Fibroblast of the aortic adventitia (primary cell): Measurements from ENCODE around the gene TRRAP. TPM values are rescaled to one million over a fixed set of nuclear protein-coding genes. Genes with fewer than 3 reads are reported as not detected.

ENCODE experiments used
- DNase-seq: peaks from one replicate; pipeline ENCODE4 v3.0.0-alpha.2; 2010; ENCODE audit warnings: low read depth
- H3K4me3 ChIP-seq: 2 replicates; pipeline ENCODE4 v1.5.1; 2011; ENCODE audit warnings: low read depth, mild to moderate bottlenecking, control low read depth, low read length, moderate library complexity
- total RNA-seq: library from RNA; depleted of rRNA; stranded (reverse); fragments of >200 nt; gene quantifications from 2 replicates; pipeline ENCODE4 v1.2.3, GENCODE V29; 2012; ENCODE audit warnings: low replicate concordance
- TF ChIP-seq, protein P1 (sequence below): IDR thresholded peaks from 2 replicates; pipeline ENCODE4 v1.5.1; 2011; ENCODE audit warnings: mild to moderate bottlenecking, low read length, control low read depth, inconsistent platforms; ENCODE audit not compliant: insufficient read depth

Gene TRRAP
- total RNA-seq, 1 donor, result 17.4 TPM

DNA sequence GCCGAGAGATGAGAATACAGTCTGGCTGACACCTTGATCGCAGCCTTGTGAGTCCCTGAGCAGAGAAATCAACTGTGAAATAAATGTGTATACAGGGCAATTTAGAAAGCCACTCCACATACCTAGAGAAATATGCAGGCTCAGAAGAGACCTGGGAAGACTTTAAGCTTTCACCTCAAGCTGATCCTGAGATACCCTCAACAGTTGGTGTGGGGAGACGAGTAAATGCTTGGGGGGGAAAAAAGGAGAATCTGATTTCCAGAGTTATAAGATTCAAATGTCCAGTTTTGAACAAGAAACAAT is 142.0 kb downstream of the TRRAP start:
- H3K4me3 ChIP-seq, result no peak overlapping the region
- no peak for DNase-seq
- TF ChIP-seq, protein P1, sequence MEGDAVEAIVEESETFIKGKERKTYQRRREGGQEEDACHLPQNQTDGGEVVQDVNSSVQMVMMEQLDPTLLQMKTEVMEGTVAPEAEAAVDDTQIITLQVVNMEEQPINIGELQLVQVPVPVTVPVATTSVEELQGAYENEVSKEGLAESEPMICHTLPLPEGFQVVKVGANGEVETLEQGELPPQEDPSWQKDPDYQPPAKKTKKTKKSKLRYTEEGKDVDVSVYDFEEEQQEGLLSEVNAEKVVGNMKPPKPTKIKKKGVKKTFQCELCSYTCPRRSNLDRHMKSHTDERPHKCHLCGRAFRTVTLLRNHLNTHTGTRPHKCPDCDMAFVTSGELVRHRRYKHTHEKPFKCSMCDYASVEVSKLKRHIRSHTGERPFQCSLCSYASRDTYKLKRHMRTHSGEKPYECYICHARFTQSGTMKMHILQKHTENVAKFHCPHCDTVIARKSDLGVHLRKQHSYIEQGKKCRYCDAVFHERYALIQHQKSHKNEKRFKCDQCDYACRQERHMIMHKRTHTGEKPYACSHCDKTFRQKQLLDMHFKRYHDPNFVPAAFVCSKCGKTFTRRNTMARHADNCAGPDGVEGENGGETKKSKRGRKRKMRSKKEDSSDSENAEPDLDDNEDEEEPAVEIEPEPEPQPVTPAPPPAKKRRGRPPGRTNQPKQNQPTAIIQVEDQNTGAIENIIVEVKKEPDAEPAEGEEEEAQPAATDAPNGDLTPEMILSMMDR, result no peak

DNA sequence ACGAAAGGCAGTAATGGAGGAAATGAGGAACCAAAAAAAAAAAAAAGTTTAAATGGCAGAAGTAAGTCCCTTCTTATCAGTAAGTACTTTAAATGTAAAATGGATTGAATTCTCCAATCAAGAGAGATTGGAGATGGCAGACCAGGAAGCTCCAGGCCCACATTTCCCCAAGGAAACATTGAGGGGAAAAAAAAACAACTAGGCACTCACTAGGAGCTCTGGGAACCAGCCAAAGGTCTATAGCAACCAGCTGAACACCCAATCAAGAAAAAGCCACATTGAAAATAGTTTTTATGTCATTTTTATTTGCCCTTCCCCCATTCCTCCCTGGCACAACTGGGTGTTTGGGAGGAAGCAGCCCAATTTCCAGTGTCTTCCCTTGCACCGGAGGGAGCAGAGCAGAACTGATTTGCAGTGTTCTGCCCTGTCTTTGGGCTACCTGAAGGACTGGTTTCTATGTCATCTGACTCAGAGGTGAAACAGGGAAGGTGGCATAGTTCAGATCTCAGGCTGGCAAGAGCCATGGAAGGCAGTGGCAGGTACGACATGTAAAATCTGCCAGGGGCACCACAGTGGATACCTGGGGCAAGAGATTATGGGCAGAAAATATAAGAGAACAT is 143.7 kb downstream of the TRRAP start:
- TF ChIP-seq, protein P1, result no peak
- peak; percentile 11 for DNase-seq
- no peak overlapping the region for H3K4me3 ChIP-seq

DNA sequence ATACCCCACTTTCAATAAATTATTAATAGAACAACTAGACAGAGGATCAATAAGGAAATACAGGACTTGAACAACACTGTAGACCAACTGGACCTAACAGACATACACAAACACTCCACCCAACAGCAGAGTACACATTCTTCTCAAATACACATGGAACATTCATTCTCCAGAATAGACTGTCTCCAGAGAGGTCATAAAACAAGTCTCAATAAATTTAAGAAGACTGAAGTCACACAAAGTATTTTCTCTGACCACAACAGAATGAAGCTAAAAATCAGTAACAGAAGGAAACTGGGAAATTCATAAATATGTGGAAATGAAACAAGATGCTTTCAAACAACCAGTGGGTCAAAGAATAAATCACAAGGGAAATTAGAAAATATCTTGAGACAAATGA is 145.7 kb downstream of the TRRAP start:
- no peak overlapping the region for H3K4me3 ChIP-seq
- DNase-seq, result no peak
- TF ChIP-seq, protein P1, result no peak

DNA sequence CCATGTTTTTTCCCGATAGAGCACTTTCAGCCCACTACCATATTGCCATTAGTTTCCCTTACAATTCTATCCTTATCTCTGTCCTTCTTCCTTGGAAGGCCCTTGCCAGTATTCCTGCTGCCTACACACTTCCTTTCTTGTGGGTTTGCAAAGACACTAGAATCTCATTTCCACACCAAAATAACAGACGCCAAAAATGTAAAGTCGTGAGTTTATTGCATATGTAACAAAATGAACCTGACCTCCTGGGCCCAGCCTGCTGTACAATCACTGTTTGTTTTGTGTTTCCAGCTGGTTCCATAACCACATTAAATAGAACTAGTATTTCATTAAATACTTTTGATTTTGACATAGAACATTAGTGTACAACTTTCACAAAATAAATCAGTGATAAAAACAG is 148.9 kb downstream of the TRRAP start:
- DNase-seq, result no peak
- H3K4me3 ChIP-seq, result no peak overlapping the region
- TF ChIP-seq, protein P1, result no peak

DNA sequence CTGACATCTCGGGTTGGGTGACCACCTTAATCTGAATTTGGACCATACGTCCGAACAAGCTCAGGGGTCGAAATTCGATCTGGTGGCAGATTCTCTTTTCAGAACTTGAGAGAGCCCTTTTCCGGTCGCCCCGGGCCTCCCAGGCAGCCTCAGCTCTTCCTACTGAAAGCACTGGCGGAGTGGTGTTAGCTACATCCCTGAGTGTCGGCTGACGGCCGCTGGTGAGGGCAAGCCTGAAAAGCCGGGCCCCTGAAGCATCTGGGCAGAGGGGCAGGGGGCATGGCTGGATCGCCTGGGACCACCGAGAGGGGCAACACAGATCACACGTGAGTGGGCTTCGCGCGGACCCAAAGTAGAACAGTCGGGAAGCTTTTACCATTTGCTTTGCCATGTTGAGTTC is 149.5 kb downstream of the TRRAP start:
- TF ChIP-seq, protein P1, result no peak
- no peak for DNase-seq
- no peak overlapping the region for H3K4me3 ChIP-seq

DNA sequence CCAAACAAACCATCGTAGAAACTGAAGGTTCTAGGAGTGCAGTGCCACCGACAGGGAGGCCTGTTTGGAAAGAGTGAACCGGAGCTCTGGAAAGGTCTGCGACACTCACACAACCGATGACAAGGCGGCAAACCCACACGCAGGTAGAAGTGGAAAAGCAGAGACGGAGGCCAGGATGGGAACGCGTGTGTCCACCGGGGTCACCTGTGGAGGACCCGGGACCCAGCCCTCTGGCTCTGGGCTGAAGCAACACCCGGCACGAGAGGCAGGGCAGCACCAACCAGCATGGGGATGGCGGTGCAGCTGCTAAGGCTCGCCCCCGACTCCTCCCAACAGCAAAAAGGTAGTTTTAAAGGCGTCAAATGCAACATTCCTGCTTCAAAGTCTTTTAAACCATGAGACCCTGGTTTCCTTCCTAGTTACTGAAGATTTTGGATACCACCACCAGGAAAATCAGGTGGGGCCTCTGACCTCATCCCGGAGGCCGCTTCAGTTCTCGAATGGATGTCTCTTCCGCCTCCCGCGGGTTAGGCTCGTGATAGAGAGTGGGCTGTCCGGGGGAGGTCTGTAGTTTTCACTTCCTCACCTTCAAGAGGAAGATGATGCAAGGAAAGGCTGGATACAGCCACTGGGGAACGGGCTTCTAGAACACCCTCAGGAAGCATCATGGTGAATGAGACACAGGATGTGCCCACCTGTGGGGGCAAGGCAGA is 150.1 kb downstream of the TRRAP start:
- DNase-seq, result no peak
- TF ChIP-seq, protein P1, result no peak
- H3K4me3 ChIP-seq, result no peak overlapping the region
